Measurements from ENCODE around the gene CCDC97. TPM values are rescaled to one million over a fixed set of nuclear protein-coding genes. Genes with fewer than 3 reads are reported as not detected.

Gene CCDC97
- polyA plus RNA-seq, 1 of the 3 experiments (the other 2 are of a cell fraction), result 9.6 TPM

GRCh38 chr19:41366089-41366488, 56.1 kb downstream of the CCDC97 start:
- H3K9me3 ChIP-seq, result no peaks in the 10 kb centered on the region
- H2AFZ ChIP-seq (ENCODE audit: low read depth), result no peak overlapping the region
- peak overlapping the region in 1 of 2 experiments; percentile 87; a peak in 1 of 4 replicates for H3K27ac ChIP-seq (ENCODE audit: low read depth in 2 of 2, low read length in 1 of 2)
- no peak overlapping the region for H3K9ac ChIP-seq
- CTCF ChIA-PET, result interaction anchor here (0.7 kb wide), 1 partner anchor 65 kb away, joined by 3 read pairs; no protein-coding TSS in a partner anchor
- TF ChIP-seq CTCF (IDR thresholded peaks at IDR 0.05), result peak; percentile 34; the same call in 1 of the 2 replicates
- TF ChIP-seq TEAD4 (IDR thresholded peaks at IDR 0.05; ENCODE audit: borderline replicate concordance, insufficient read depth), result no peak
- no peak for TF ChIP-seq USF1 (IDR thresholded peaks at IDR 0.05; ENCODE audit: borderline replicate concordance, low read depth)
- no peak for TF ChIP-seq JUND (IDR thresholded peaks at IDR 0.05)
- TF ChIP-seq TCF12 (IDR thresholded peaks at IDR 0.05), result no peak
- TF ChIP-seq CHD2 (IDR thresholded peaks at IDR 0.05; ENCODE audit: low read length, partially characterized antibody), result no peak
- no peak for DNase-seq
- H3K4me2 ChIP-seq, result no peak overlapping the region
- peaks cover 55% of the 10 kb centered on the region for H3K79me2 ChIP-seq (ENCODE audit: insufficient read depth)
- no peaks in the 10 kb centered on the region for H3K9me2 ChIP-seq
- peaks cover 4% of the 10 kb centered on the region; the same call in 1 of the 2 replicates for H4K20me1 ChIP-seq (ENCODE audit: insufficient read depth)
- H3K4me1 ChIP-seq (ENCODE audit: control insufficient read depth in 1 of 2, insufficient read depth in 2 of 2, low read depth in 1 of 2, low read length in 1 of 2), result peaks cover 9 to 15% of the 10 kb centered on the region in 2 experiments; a peak in 3 of 4 replicates
- H3K27me3 ChIP-seq (ENCODE audit: insufficient read depth), result no peaks in the 10 kb centered on the region
- peaks cover 18% of the 10 kb centered on the region for H3F3A ChIP-seq (replicated peaks; ENCODE audit: insufficient read depth)
- WGBS (ENCODE audit: low lambda C conversion rate), result 100% methylated on average over 1 of the region's 1 CpG
- POLR2A ChIA-PET, result no interaction called here
- H3K36me3 ChIP-seq (replicated peaks in 1 of 2; ENCODE audit: control insufficient read depth in 1 of 2, insufficient read depth in 2 of 2, low read length in 1 of 2), result peaks cover 0 to 3% of the 10 kb centered on the region in 2 experiments
- H3K4me3 ChIP-seq (ENCODE audit: low read depth in 2 of 2, low read length in 1 of 2), result no peak overlapping the region

- Histone ChIP-seq H3K79me2 (ENCODE audit: insufficient read depth) (peaks cover 64% of the 10 kb centered on the region), H3K4me2 (peak overlapping the region; percentile 22), H2AFZ (ENCODE audit: low read depth) (no peak overlapping the region), H3K4me1 (ENCODE audit: control insufficient read depth in 1 of 2, insufficient read depth in 2 of 2, low read depth in 1 of 2, low read length in 1 of 2) (peaks cover 10 to 15% of the 10 kb centered on the region in 2 experiments; a peak in 3 of 4 replicates), H3K9me3 (no peaks in the 10 kb centered on the region), H4K20me1 (ENCODE audit: insufficient read depth) (peaks cover 4% of the 10 kb centered on the region; the same call in 1 of the 2 replicates), H3K9ac (peak overlapping the region; percentile 35; the same call in 1 of the 2 replicates), H3F3A (replicated peaks; ENCODE audit: insufficient read depth) (peaks cover 18% of the 10 kb centered on the region), H3K4me3 (ENCODE audit: low read depth in 2 of 2, low read length in 1 of 2) (no peak overlapping the region), H3K27me3 (ENCODE audit: insufficient read depth) (no peaks in the 10 kb centered on the region), H3K27ac (ENCODE audit: low read depth in 2 of 2, low read length in 1 of 2) (peak overlapping the region in 1 of 2 experiments; percentile 87; a peak in 2 of 4 replicates), H3K36me3 (replicated peaks in 1 of 2; ENCODE audit: control insufficient read depth in 1 of 2, insufficient read depth in 2 of 2, low read length in 1 of 2) (peaks cover 0 to 3% of the 10 kb centered on the region in 2 experiments), H3K9me2 (no peaks in the 10 kb centered on the region)
- no peak for DNase-seq
- POLR2A ChIA-PET, result no interaction called here
- 21% methylated on average over 6 of the region's 6 CpGs for WGBS (ENCODE audit: low lambda C conversion rate)
- CTCF ChIA-PET, result no interaction called here
- TF ChIP-seq YY1 (IDR thresholded peaks at IDR 0.05; ENCODE audit: low read depth) (no peak), CHD2 (IDR thresholded peaks at IDR 0.05; ENCODE audit: low read length, partially characterized antibody) (no peak), MEF2A (IDR thresholded peaks at IDR 0.05; ENCODE audit: borderline replicate concordance, low read depth) (peak; percentile 37; the same call in 1 of the 2 replicates), MAX (IDR thresholded peaks at IDR 0.05; ENCODE audit: low read depth) (peak; percentile 90), NFIC (IDR thresholded peaks at IDR 0.05; ENCODE audit: borderline replicate concordance) (peak; percentile 74; the same call in 1 of the 2 replicates), EP300 (IDR thresholded peaks at IDR 0.05; ENCODE audit: borderline replicate concordance in 1 of 2, low read depth in 1 of 2, low read length in 1 of 2) (peak in 1 of 2 experiments; percentile 89; a peak in 2 of 4 replicates), SIN3A (IDR thresholded peaks at IDR 0.05; ENCODE audit: borderline replicate concordance, low read depth, low read length) (peak; percentile 47; the same call in 1 of the 2 replicates), FOXM1 (IDR thresholded peaks at IDR 0.05; ENCODE audit: low read depth) (0 out of 2 replicates have a peak, but pooled peaks have one; percentile 53), RFX5 (IDR thresholded peaks at IDR 0.05; ENCODE audit: low read length) (no peak), POLR2AphosphoS5 (IDR thresholded peaks at IDR 0.05; ENCODE audit: low read depth, low read length) (peak; percentile 68; the same call in 1 of the 2 replicates), TAF1 (IDR thresholded peaks at IDR 0.05; ENCODE audit: borderline replicate concordance, low read depth, low read length) (no peak), MXI1 (IDR thresholded peaks at IDR 0.05; ENCODE audit: low read depth, low read length) (no peak), ZBTB33 (IDR thresholded peaks at IDR 0.05; ENCODE audit: borderline replicate concordance, low read depth) (peak; percentile 55; the same call in 1 of the 2 replicates), NRF1 (IDR thresholded peaks at IDR 0.05; ENCODE audit: low read depth, low read length) (no peak), EZH2phosphoT487 (IDR thresholded peaks at IDR 0.05; ENCODE audit: borderline replicate concordance, low read depth) (no peak), TEAD4 (IDR thresholded peaks at IDR 0.05; ENCODE audit: borderline replicate concordance, insufficient read depth) (peak; percentile 86), USF1 (IDR thresholded peaks at IDR 0.05; ENCODE audit: borderline replicate concordance, low read depth) (0 out of 2 replicates have a peak, but pooled peaks have one; percentile 22)
These were observed 57.9 kb downstream of the CCDC97 start for GRCh38 chr19:41367848-41368301.

Measured in SK-N-SH (cell line).